Measurements from ENCODE around the gene GPC6. TPM values are rescaled to one million over a fixed set of nuclear protein-coding genes. Genes with fewer than 3 reads are reported as not detected.

GPC6 gene
- polyA plus RNA-seq, 2 donors = 0.16 to 0.22 TPM

DNA sequence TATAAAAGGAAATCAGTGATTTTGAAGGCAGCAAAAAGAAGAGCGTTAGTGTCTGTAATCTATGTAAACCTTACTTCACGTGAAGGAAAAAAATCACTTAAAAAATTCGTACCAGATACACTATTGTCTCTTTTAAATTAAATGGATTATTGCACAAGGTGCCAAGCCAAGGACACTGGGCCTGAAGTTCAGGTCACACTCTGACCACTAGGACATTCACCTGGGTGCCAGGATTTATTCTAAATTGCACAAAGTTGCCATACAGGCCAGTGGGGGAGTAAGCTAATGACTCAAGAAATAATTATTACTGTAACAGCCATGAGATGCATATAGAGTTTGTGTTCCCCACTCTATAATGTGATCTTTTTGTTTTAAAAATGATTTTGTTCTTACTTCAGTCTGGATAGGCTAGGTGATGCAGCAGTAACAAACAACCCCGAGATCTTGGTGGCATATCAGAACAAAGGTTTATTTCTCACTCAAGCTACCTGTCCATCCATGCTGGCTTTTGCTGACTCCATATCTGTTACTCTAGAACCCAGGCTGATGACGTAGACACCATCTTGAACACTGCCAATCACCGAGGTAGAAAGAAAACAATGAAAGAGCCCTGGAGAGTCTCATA is 1000.8 kb downstream of the GPC6 start:
- no peaks in the 10 kb centered on the region for H3K27me3 ChIP-seq (ENCODE audit: control insufficient read depth in 1 of 2, insufficient read depth in 2 of 2, low read length in 2 of 2)
- no peak overlapping the region for H3K4me3 ChIP-seq (ENCODE audit: low read depth in 1 of 2, low read length in 2 of 2)
- H3K9me3 ChIP-seq (ENCODE audit: control insufficient read depth in 2 of 2, insufficient read depth in 1 of 2, low read depth in 1 of 2, low read length in 1 of 2) = no peaks in the 10 kb centered on the region
- no peaks in the 10 kb centered on the region for H3K4me1 ChIP-seq (ENCODE audit: control insufficient read depth in 2 of 2, insufficient read depth in 2 of 2, low read length in 1 of 2)
- H3K36me3 ChIP-seq (ENCODE audit: control insufficient read depth in 2 of 2, insufficient read depth in 2 of 2, low read length in 1 of 2) = no peaks in the 10 kb centered on the region
- 93 to 94% methylated on average over 6 of the region's 6 CpGs for WGBS, 2 donors
- H3K27ac ChIP-seq (ENCODE audit: low read depth in 2 of 2, low read length in 1 of 2) = no peak overlapping the region

DNA sequence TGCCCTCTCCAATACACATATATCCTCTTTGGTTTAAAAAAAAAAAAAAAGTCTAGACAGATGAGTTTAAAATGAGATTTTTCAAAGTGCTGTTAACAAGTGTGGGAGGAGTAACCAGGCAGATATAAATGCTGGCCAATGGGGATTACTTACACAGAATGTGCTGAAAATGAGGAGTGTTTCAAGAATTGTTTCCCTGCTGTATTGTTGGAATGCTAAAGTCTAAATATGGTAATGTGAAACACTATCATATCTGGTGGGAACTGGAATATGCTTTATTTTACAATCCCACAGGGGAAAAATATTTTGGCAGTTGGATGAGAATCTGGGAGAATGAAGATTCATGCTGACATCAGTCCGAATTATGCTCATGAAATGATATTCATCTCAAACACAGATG is 1002.2 kb downstream of the GPC6 start:
- Histone ChIP-seq H3K36me3 (ENCODE audit: control insufficient read depth in 2 of 2, insufficient read depth in 2 of 2, low read length in 1 of 2) (no peaks in the 10 kb centered on the region), H3K4me3 (ENCODE audit: low read depth in 1 of 2, low read length in 2 of 2) (no peak overlapping the region), H3K9me3 (ENCODE audit: control insufficient read depth in 2 of 2, insufficient read depth in 1 of 2, low read depth in 1 of 2, low read length in 1 of 2) (no peaks in the 10 kb centered on the region), H3K27ac (ENCODE audit: low read depth in 2 of 2, low read length in 1 of 2) (no peak overlapping the region), H3K4me1 (ENCODE audit: control insufficient read depth in 2 of 2, insufficient read depth in 2 of 2, low read length in 1 of 2) (no peaks in the 10 kb centered on the region), H3K27me3 (ENCODE audit: control insufficient read depth in 1 of 2, insufficient read depth in 2 of 2, low read length in 2 of 2) (no peaks in the 10 kb centered on the region)
- 88% methylated on average over 1 of the region's 1 CpG for WGBS, 2 donors

GRCh38 chr13:94232161-94232950 is 1005.7 kb downstream of the GPC6 start:
- Histone ChIP-seq H3K4me1 (ENCODE audit: control insufficient read depth in 2 of 2, insufficient read depth in 2 of 2, low read length in 1 of 2) (no peaks in the 10 kb centered on the region), H3K36me3 (ENCODE audit: control insufficient read depth in 2 of 2, insufficient read depth in 2 of 2, low read length in 1 of 2) (no peaks in the 10 kb centered on the region), H3K9me3 (ENCODE audit: control insufficient read depth in 2 of 2, insufficient read depth in 1 of 2, low read depth in 1 of 2, low read length in 1 of 2) (no peaks in the 10 kb centered on the region), H3K27ac (ENCODE audit: low read depth in 2 of 2, low read length in 1 of 2) (no peak overlapping the region), H3K4me3 (ENCODE audit: low read depth in 1 of 2, low read length in 2 of 2) (no peak overlapping the region), H3K27me3 (ENCODE audit: control insufficient read depth in 1 of 2, insufficient read depth in 2 of 2, low read length in 2 of 2) (no peaks in the 10 kb centered on the region)
- 66 to 75% methylated on average over 9 of the region's 9 CpGs for WGBS, 2 donors

DNA sequence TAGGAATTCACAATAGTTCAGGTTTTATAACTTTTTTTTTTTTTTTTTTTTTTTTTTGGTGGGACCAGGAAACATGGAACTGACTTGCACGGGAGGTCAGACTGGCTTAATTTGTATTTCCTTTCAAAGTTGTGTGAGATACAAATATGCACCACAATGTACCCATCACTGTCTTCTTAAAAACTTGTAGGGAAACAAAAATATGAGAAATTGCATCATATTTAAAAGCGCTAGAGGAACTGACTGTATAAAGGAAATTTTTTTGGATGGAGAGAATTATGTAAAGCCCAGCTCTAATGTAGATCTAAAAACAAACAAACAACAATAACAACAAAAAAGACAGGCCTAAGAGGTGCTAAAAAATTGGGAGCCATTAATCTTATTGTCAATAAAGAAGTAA is 1006.3 kb downstream of the GPC6 start:
- no peaks in the 10 kb centered on the region for H3K9me3 ChIP-seq (ENCODE audit: control insufficient read depth in 2 of 2, insufficient read depth in 1 of 2, low read depth in 1 of 2, low read length in 1 of 2)
- no peak overlapping the region for H3K4me3 ChIP-seq (ENCODE audit: low read depth in 1 of 2, low read length in 2 of 2)
- H3K27ac ChIP-seq (ENCODE audit: low read depth in 2 of 2, low read length in 1 of 2) = no peak overlapping the region
- WGBS, 2 donors = 68 to 81% methylated on average over 2 of the region's 2 CpGs
- no peaks in the 10 kb centered on the region for H3K4me1 ChIP-seq (ENCODE audit: control insufficient read depth in 2 of 2, insufficient read depth in 2 of 2, low read length in 1 of 2)
- H3K36me3 ChIP-seq (ENCODE audit: control insufficient read depth in 2 of 2, insufficient read depth in 2 of 2, low read length in 1 of 2) = no peaks in the 10 kb centered on the region
- no peaks in the 10 kb centered on the region for H3K27me3 ChIP-seq (ENCODE audit: control insufficient read depth in 1 of 2, insufficient read depth in 2 of 2, low read length in 2 of 2)

- WGBS, 2 donors = 26 to 54% methylated on average over 5 of the region's 5 CpGs
- H3K27me3 ChIP-seq (ENCODE audit: control insufficient read depth in 1 of 2, insufficient read depth in 2 of 2, low read length in 2 of 2) = no peaks in the 10 kb centered on the region
- H3K36me3 ChIP-seq (ENCODE audit: control insufficient read depth in 2 of 2, insufficient read depth in 2 of 2, low read length in 1 of 2) = no peaks in the 10 kb centered on the region
- H3K27ac ChIP-seq (ENCODE audit: low read depth in 2 of 2, low read length in 1 of 2) = no peak overlapping the region
- H3K9me3 ChIP-seq (ENCODE audit: control insufficient read depth in 2 of 2, insufficient read depth in 1 of 2, low read depth in 1 of 2, low read length in 1 of 2) = no peaks in the 10 kb centered on the region
- H3K4me1 ChIP-seq (ENCODE audit: control insufficient read depth in 2 of 2, insufficient read depth in 2 of 2, low read length in 1 of 2) = no peaks in the 10 kb centered on the region
- H3K4me3 ChIP-seq (ENCODE audit: low read depth in 1 of 2, low read length in 2 of 2) = no peak overlapping the region
Observed at GRCh38 chr13:94233401-94233800, 1006.8 kb downstream of the GPC6 start.

- Histone ChIP-seq H3K27ac (ENCODE audit: low read depth in 2 of 2, low read length in 1 of 2) (no peak overlapping the region), H3K4me1 (ENCODE audit: control insufficient read depth in 2 of 2, insufficient read depth in 2 of 2, low read length in 1 of 2) (no peaks in the 10 kb centered on the region), H3K36me3 (ENCODE audit: control insufficient read depth in 2 of 2, insufficient read depth in 2 of 2, low read length in 1 of 2) (no peaks in the 10 kb centered on the region), H3K27me3 (ENCODE audit: control insufficient read depth in 1 of 2, insufficient read depth in 2 of 2, low read length in 2 of 2) (no peaks in the 10 kb centered on the region), H3K9me3 (ENCODE audit: control insufficient read depth in 2 of 2, insufficient read depth in 1 of 2, low read depth in 1 of 2, low read length in 1 of 2) (no peaks in the 10 kb centered on the region), H3K4me3 (ENCODE audit: low read depth in 1 of 2, low read length in 2 of 2) (no peak overlapping the region)
- 82 to 83% methylated on average over 4 of the region's 4 CpGs for WGBS, 2 donors
Observed at GRCh38 chr13:94233837-94234236, 1007.2 kb downstream of the GPC6 start.

GRCh38 chr13:94234738-94235137 is 1008.1 kb downstream of the GPC6 start:
- Histone ChIP-seq H3K36me3 (ENCODE audit: control insufficient read depth in 2 of 2, insufficient read depth in 2 of 2, low read length in 1 of 2) (no peaks in the 10 kb centered on the region), H3K4me1 (ENCODE audit: control insufficient read depth in 2 of 2, insufficient read depth in 2 of 2, low read length in 1 of 2) (no peaks in the 10 kb centered on the region), H3K9me3 (ENCODE audit: control insufficient read depth in 2 of 2, insufficient read depth in 1 of 2, low read depth in 1 of 2, low read length in 1 of 2) (no peaks in the 10 kb centered on the region), H3K4me3 (ENCODE audit: low read depth in 1 of 2, low read length in 2 of 2) (no peak overlapping the region), H3K27me3 (ENCODE audit: control insufficient read depth in 1 of 2, insufficient read depth in 2 of 2, low read length in 2 of 2) (no peaks in the 10 kb centered on the region), H3K27ac (ENCODE audit: low read depth in 2 of 2, low read length in 1 of 2) (no peak overlapping the region)
- 74 to 75% methylated on average over 2 of the region's 2 CpGs for WGBS, 2 donors

DNA sequence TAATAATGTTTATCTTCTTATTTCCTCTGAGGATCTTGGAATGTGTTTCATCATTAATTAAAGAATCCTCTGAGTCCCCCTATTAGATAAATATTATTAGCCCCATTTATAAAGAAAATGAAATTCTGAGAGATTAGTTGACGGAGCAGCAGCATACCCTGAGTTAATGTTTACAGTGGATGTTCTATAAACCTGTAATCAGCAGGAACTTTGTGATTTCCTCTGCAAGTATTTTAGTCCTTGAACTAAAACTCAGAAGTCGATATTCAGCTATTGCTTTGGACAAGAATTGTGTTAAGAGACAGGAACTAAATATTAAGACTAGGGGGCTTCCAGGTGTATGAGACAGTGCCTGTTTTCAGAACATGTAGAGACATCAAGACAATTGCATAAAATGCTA is 1009.5 kb downstream of the GPC6 start:
- no peak overlapping the region for H3K4me3 ChIP-seq (ENCODE audit: low read depth in 1 of 2, low read length in 2 of 2)
- no peak overlapping the region for H3K27ac ChIP-seq (ENCODE audit: low read depth in 2 of 2, low read length in 1 of 2)
- no peaks in the 10 kb centered on the region for H3K9me3 ChIP-seq (ENCODE audit: control insufficient read depth in 2 of 2, insufficient read depth in 1 of 2, low read depth in 1 of 2, low read length in 1 of 2)
- WGBS, 2 donors = 57 to 75% methylated on average over 2 of the region's 2 CpGs
- no peaks in the 10 kb centered on the region for H3K36me3 ChIP-seq (ENCODE audit: control insufficient read depth in 2 of 2, insufficient read depth in 2 of 2, low read length in 1 of 2)
- no peaks in the 10 kb centered on the region for H3K4me1 ChIP-seq (ENCODE audit: control insufficient read depth in 2 of 2, insufficient read depth in 2 of 2, low read length in 1 of 2)
- H3K27me3 ChIP-seq (ENCODE audit: control insufficient read depth in 1 of 2, insufficient read depth in 2 of 2, low read length in 2 of 2) = no peaks in the 10 kb centered on the region

- no peak overlapping the region for H3K27ac ChIP-seq (ENCODE audit: low read depth in 2 of 2, low read length in 1 of 2)
- H3K36me3 ChIP-seq (ENCODE audit: control insufficient read depth in 2 of 2, insufficient read depth in 2 of 2, low read length in 1 of 2) = no peaks in the 10 kb centered on the region
- H3K9me3 ChIP-seq (ENCODE audit: control insufficient read depth in 2 of 2, insufficient read depth in 1 of 2, low read depth in 1 of 2, low read length in 1 of 2) = no peaks in the 10 kb centered on the region
- no peak overlapping the region for H3K4me3 ChIP-seq (ENCODE audit: low read depth in 1 of 2, low read length in 2 of 2)
- H3K4me1 ChIP-seq (ENCODE audit: control insufficient read depth in 2 of 2, insufficient read depth in 2 of 2, low read length in 1 of 2) = no peaks in the 10 kb centered on the region
- no peaks in the 10 kb centered on the region for H3K27me3 ChIP-seq (ENCODE audit: control insufficient read depth in 1 of 2, insufficient read depth in 2 of 2, low read length in 2 of 2)
Observed at GRCh38 chr13:94236872-94237271, 1010.3 kb downstream of the GPC6 start.

DNA sequence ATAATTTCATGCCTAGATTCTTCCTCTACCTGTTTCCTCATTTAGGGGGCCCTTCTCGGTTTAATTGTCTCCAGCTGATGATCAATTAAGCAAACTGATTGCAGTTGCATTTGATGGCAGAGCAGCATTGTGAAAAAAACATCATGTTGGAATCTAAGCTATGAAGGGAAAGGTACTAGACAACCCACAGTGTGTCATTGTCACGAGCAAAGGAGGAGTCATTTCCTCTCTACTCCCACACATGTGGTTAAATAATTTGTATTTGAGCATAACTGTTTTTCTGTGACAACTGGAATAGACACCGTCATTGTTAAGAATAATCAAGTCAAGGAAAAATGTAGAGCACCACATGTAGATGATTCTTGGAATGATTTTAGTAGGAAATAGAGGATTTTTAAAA is 1012.5 kb downstream of the GPC6 start:
- H3K27ac ChIP-seq (ENCODE audit: low read depth in 2 of 2, low read length in 1 of 2) = no peak overlapping the region
- no peaks in the 10 kb centered on the region for H3K36me3 ChIP-seq (ENCODE audit: control insufficient read depth in 2 of 2, insufficient read depth in 2 of 2, low read length in 1 of 2)
- H3K4me3 ChIP-seq (ENCODE audit: low read depth in 1 of 2, low read length in 2 of 2) = no peak overlapping the region
- H3K9me3 ChIP-seq (ENCODE audit: control insufficient read depth in 2 of 2, insufficient read depth in 1 of 2, low read depth in 1 of 2, low read length in 1 of 2) = no peaks in the 10 kb centered on the region
- no peaks in the 10 kb centered on the region for H3K27me3 ChIP-seq (ENCODE audit: control insufficient read depth in 1 of 2, insufficient read depth in 2 of 2, low read length in 2 of 2)
- 57 to 60% methylated on average over 3 of the region's 3 CpGs for WGBS, 2 donors
- H3K4me1 ChIP-seq (ENCODE audit: control insufficient read depth in 2 of 2, insufficient read depth in 2 of 2, low read length in 1 of 2) = no peaks in the 10 kb centered on the region
